K562 (cell line): ENCODE results near the gene SECISBP2. TPM values are rescaled to one million over a fixed set of nuclear protein-coding genes. Genes with fewer than 3 reads are reported as not detected.
A peak's percentile ranks its signal among the peaks of the same experiment; 100 is the strongest.

Experiments
- GTF2A2 ChIP-seq: IDR thresholded peaks from 2 replicates; pipeline ENCODE4 v1.6.1; 2016; ENCODE audit warnings: mild to moderate bottlenecking, missing genetic modification characterization, missing compliant biosample characterization
- HNRNPK ChIP-seq: fragments of 200-400 bp; formaldehyde crosslinking; IDR thresholded peaks from one replicate; pipeline ENCODE4 v1.6.1; 2018; ENCODE audit warnings: mild to moderate bottlenecking, low read depth, low read length; ENCODE audit not compliant: poor library complexity, severe bottlenecking
- KAT8 ChIP-seq: fragments of 450-650 bp; IDR thresholded peaks from 2 replicates; pipeline ENCODE4 v1.6.1; 2016; ENCODE audit warnings: low read depth, mild to moderate bottlenecking
- MLLT1 ChIP-seq, 2 experiments: fragments of 450-650 bp; IDR thresholded peaks; 2 replicates each; pipeline ENCODE4 v1.6.1; 2016
- NFATC3 ChIP-seq: fragments of 450-650 bp; IDR thresholded peaks from 2 replicates; pipeline ENCODE4 v1.6.1; 2017; ENCODE audit warnings: mild to moderate bottlenecking
- PRMT5 ChIP-seq: sonication (generic); formaldehyde crosslinking; IDR thresholded peaks from 2 replicates; pipeline ENCODE4 v1.5.0; 2020; ENCODE audit warnings: missing genetic modification reagents
- PURB ChIP-seq: sonication (generic); formaldehyde crosslinking; IDR thresholded peaks from 2 replicates; pipeline ENCODE4 v1.9.0; 2021; ENCODE audit warnings: low read depth, mild to moderate bottlenecking, missing genetic modification reagents
- RAD21 ChIP-seq, 2 experiments: fragments of 250-450 bp in 1 of 2; fragments of 450-650 bp in 1 of 2; sonication (Bioruptor Pico) in 1 of 2; formaldehyde crosslinking in 1 of 2; IDR thresholded peaks in 1 of 2; conservative IDR thresholded peaks in 1 of 2; 2 replicates each; pipeline versions ENCODE4 v1.4.0 to v1.8.0; 2020 to 2022; ENCODE audit warnings: mild to moderate bottlenecking in 2 of 2, moderate library complexity in 1 of 2
- TEAD2 ChIP-seq: fragments of 450-650 bp; IDR thresholded peaks from 2 replicates; pipeline ENCODE4 v1.6.1; 2016; ENCODE audit warnings: missing genetic modification characterization, control low read depth, missing compliant biosample characterization
- TRIM24 ChIP-seq, 2 experiments: fragments of 450-650 bp; IDR thresholded peaks; 2 replicates each; pipeline ENCODE4 v1.6.1; 2016
- U2AF2 ChIP-seq: fragments of 200-400 bp; formaldehyde crosslinking; optimal IDR thresholded peaks from 2 replicates; pipeline ENCODE3; 2017; ENCODE audit warnings: low read depth, mild to moderate bottlenecking, low read length
- ZNF280A ChIP-seq: fragments of 450-650 bp; IDR thresholded peaks from 2 replicates; pipeline ENCODE4 v1.6.1; 2018; ENCODE audit warnings: mild to moderate bottlenecking, low read depth; ENCODE audit not compliant: partially characterized antibody
- ZNF717 ChIP-seq: fragments of 250-450 bp; sonication (Bioruptor Pico); IDR thresholded peaks from 2 replicates; pipeline ENCODE4 v1.5.0; 2021
- polyA plus RNA-seq, 8 experiments: library from polyadenylated mRNA; depleted of rRNA in 4 of 8; stranded (reverse) in 5 of 8; unstranded in 3 of 8; fragments of >200 nt; fragmentation: Nextera tagmentation in 2 of 8; fragmentation: Illumina TruSeq in 1 of 8; extraction: Ambion mirVana in 2 of 8; extraction: Trizol in 1 of 8; gene quantifications; 2 replicates each; pipeline versions ENCODE4 v1.2.1 to v1.2.3, GENCODE V29; 2011 to 2014; ENCODE audit warnings: inconsistent platforms in 1 of 8, missing spikeins in 1 of 8
- total RNA-seq, 7 experiments: library from RNA; depleted of rRNA in 6 of 7; stranded (reverse); fragments of >200 nt in 6 of 7; fragmentation: Illumina TruSeq in 2 of 7; extraction: Trizol in 2 of 7; gene quantifications; 2 replicates each; pipeline versions ENCODE4 v1.2.1 to v1.2.3, GENCODE V29; 2011 to 2021; ENCODE audit warnings: low replicate concordance in 1 of 7
- TF ChIP-seq, protein P1 (sequence below): fragments of 450-650 bp; formaldehyde crosslinking; IDR thresholded peaks from 2 replicates; pipeline ENCODE4 v1.4.0; 2020; ENCODE audit warnings: mild to moderate bottlenecking, moderate library complexity
- TF ChIP-seq, protein P2 (sequence below): IDR thresholded peaks from 2 replicates; pipeline ENCODE4 v1.6.1; 2012; ENCODE audit warnings: low read depth, low read length, improper control_type of control experiment, borderline replicate concordance
- TF ChIP-seq, protein P3 (sequence below), 2 experiments: fragments of 450-650 bp; conservative IDR thresholded peaks; 2 replicates each; pipeline ENCODE4 v1.6.1; 2017; ENCODE audit warnings: mild to moderate bottlenecking in 2 of 2, moderate library complexity in 2 of 2
- TF ChIP-seq, protein P4 (sequence below): fragments of 250-450 bp; sonication (Bioruptor Pico); IDR thresholded peaks from 2 replicates; pipeline ENCODE4 v1.8.0; 2021; ENCODE audit warnings: moderate library complexity, mild to moderate bottlenecking, inconsistent platforms

The SECISBP2 gene
- total and polyA plus RNA-seq, 9 of the 15 experiments (the other 6 are each of a cell fraction or from before 2014, with no cell fraction given) = 3.2 to 41.6 (median 26.1) TPM

- no peak for TF ChIP-seq PURB (CRISPR knock-in tag)
- TF ChIP-seq TEAD2 (tag) = no peak
- TF ChIP-seq HNRNPK = no peak
- peak; percentile 23; a peak in 1 of 4 replicates for TF ChIP-seq RAD21 (CRISPR knock-in tag; conservative IDR thresholded peaks at IDR 0.05 in 1 of 2, IDR thresholded peaks at IDR 0.05 in 1 of 2)
- no peak for TF ChIP-seq PRMT5 (CRISPR knock-in tag)
- TF ChIP-seq, protein P1, sequence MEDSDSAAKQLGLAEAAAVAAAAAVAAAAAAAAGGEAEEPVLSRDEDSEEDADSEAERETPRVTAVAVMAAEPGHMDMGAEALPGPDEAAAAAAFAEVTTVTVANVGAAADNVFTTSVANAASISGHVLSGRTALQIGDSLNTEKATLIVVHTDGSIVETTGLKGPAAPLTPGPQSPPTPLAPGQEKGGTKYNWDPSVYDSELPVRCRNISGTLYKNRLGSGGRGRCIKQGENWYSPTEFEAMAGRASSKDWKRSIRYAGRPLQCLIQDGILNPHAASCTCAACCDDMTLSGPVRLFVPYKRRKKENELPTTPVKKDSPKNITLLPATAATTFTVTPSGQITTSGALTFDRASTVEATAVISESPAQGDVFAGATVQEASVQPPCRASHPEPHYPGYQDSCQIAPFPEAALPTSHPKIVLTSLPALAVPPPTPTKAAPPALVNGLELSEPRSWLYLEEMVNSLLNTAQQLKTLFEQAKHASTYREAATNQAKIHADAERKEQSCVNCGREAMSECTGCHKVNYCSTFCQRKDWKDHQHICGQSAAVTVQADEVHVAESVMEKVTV (CRISPR knock-in tag) = no peak
- TF ChIP-seq ZNF280A = no peak
- no peak for TF ChIP-seq ZNF717 (CRISPR knock-in tag)
- TF ChIP-seq TRIM24 (IDR thresholded peaks at IDR 0.05) = 0 out of 4 replicates have a peak, but pooled peaks of 1 of the 2 experiments have one; percentile 32
- no peak for TF ChIP-seq GTF2A2 (tag)
- TF ChIP-seq, protein P2, sequence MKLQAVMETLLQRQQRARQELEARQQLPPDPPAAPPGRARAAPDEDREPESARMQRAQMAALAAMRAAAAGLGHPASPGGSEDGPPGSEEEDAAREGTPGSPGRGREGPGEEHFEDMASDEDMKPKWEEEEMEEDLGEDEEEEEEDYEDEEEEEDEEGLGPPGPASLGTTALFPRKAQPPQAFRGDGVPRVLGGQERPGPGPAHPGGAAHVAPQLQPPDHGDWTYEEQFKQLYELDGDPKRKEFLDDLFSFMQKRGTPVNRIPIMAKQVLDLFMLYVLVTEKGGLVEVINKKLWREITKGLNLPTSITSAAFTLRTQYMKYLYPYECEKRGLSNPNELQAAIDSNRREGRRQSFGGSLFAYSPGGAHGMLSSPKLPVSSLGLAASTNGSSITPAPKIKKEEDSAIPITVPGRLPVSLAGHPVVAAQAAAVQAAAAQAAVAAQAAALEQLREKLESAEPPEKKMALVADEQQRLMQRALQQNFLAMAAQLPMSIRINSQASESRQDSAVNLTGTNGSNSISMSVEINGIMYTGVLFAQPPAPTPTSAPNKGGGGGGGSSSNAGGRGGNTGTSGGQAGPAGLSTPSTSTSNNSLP = 0 out of 2 replicates have a peak, but pooled peaks have one; percentile 43
- TF ChIP-seq, protein P3, sequence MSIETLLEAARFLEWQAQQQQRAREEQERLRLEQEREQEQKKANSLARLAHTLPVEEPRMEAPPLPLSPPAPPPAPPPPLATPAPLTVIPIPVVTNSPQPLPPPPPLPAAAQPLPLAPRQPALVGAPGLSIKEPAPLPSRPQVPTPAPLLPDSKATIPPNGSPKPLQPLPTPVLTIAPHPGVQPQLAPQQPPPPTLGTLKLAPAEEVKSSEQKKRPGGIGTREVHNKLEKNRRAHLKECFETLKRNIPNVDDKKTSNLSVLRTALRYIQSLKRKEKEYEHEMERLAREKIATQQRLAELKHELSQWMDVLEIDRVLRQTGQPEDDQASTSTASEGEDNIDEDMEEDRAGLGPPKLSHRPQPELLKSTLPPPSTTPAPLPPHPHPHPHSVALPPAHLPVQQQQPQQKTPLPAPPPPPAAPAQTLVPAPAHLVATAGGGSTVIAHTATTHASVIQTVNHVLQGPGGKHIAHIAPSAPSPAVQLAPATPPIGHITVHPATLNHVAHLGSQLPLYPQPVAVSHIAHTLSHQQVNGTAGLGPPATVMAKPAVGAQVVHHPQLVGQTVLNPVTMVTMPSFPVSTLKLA (conservative IDR thresholded peaks at IDR 0.05) = peak in 1 of 2 experiments; percentile 44; a peak in 2 of 4 replicates
- TF ChIP-seq, protein P4, sequence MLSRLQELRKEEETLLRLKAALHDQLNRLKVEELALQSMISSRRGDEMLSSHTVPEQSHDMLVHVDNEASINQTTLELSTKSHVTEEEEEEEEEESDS = no peak
- no peak for TF ChIP-seq MLLT1 (IDR thresholded peaks at IDR 0.05)
- no peak for TF ChIP-seq NFATC3
- TF ChIP-seq KAT8 = no peak
- no peak for TF ChIP-seq U2AF2
These were observed 960 bp downstream of the SECISBP2 start (continued) for GRCh38 chr9:89319015-89319905.
